Caco-2 (cell line): ENCODE data around the gene PPP1R2. TPM values are rescaled to one million over a fixed set of nuclear protein-coding genes. Genes with fewer than 3 reads are reported as not detected.

Source experiments
- BruUV-seq: library from RNA; stranded (reverse); fragments of 400-500 nt; replicated peaks from 2 replicates; lab custom pipeline; 2021; lab: Mats Ljungman, UMichigan
- CTCF ChIA-PET: fragments of 300-600 bp; sonication (Branson Sonifier 250); formaldehyde crosslinking; loops from one replicate; lab custom pipeline; 2022; ENCODE audit warnings: antibody characterized with exemption; lab: Charles Lee
- POLR2A ChIA-PET: fragments of 300-600 bp; sonication (Branson Sonifier 250); formaldehyde crosslinking; loops from one replicate; lab custom pipeline; 2022; ENCODE audit warnings: antibody characterized with exemption; lab: Charles Lee
- DNase-seq, 2 experiments: peaks; one replicate each; pipeline versions ENCODE4 v3.0.0 to v3.0.0-alpha.2; 2020 to 2022
- H3K27me3 ChIP-seq: replicated peaks from 2 replicates; pipeline ENCODE4 v1.6.0; 2011; ENCODE audit warnings: low read length; ENCODE audit not compliant: control insufficient read depth, insufficient read depth
- H3K36me3 ChIP-seq: 2 replicates; pipeline ENCODE4 v1.5.1; 2011; ENCODE audit warnings: low read length; ENCODE audit not compliant: control insufficient read depth, insufficient read depth
- H3K4me1 ChIP-seq: fragments of 250-450 bp; sonication (Bioruptor Pico); 2 replicates; pipeline ENCODE4 v1.5.1; 2020; ENCODE audit warnings: mild to moderate bottlenecking
- H3K4me3 ChIP-seq: 2 replicates; pipeline ENCODE4 v1.5.1; 2011; ENCODE audit warnings: low read depth, mild to moderate bottlenecking, control low read depth, low read length
- H3K9me3 ChIP-seq: fragments of 250-450 bp; sonication (Bioruptor Pico); 2 replicates; pipeline ENCODE4 v1.5.1; 2020; ENCODE audit warnings: mild to moderate bottlenecking, moderate library complexity
- H3K27ac Mint-ChIP-seq: one replicate; pipeline ENCODE4 v1.8.0; 2022; ENCODE audit warnings: mixed read lengths; ENCODE audit not compliant: unreplicated experiment
- H3K27me3 Mint-ChIP-seq: one replicate; pipeline ENCODE4 v1.8.0; 2022; ENCODE audit warnings: mixed read lengths; ENCODE audit not compliant: insufficient read depth, unreplicated experiment
- H3K36me3 Mint-ChIP-seq: one replicate; pipeline ENCODE4 v1.8.0; 2022; ENCODE audit warnings: mild to moderate bottlenecking, mixed read lengths; ENCODE audit not compliant: insufficient read depth, unreplicated experiment
- H3K4me1 Mint-ChIP-seq: one replicate; pipeline ENCODE4 v1.8.0; 2022; ENCODE audit warnings: low read depth, mixed read lengths; ENCODE audit not compliant: unreplicated experiment
- H3K4me3 Mint-ChIP-seq: one replicate; pipeline ENCODE4 v1.8.0; 2022; ENCODE audit warnings: mild to moderate bottlenecking, moderate library complexity, mixed read lengths; ENCODE audit not compliant: unreplicated experiment
- H3K9me3 Mint-ChIP-seq: one replicate; pipeline ENCODE4 v1.8.0; 2022; ENCODE audit warnings: mixed read lengths; ENCODE audit not compliant: unreplicated experiment
- CTCF ChIP-seq, 2 experiments: fragments of 200-600 bp in 1 of 2; IDR thresholded peaks; 1 replicate in 1 of 2; 2 replicates in 1 of 2; pipeline versions ENCODE4 v1.5.1 to v1.8.0; 2011 to 2022; ENCODE audit warnings: antibody characterized with exemption in 1 of 2, control low read depth in 1 of 2, inconsistent platforms in 1 of 2, low read depth in 1 of 2, low read length in 1 of 2, mild to moderate bottlenecking in 1 of 2, moderate library complexity in 1 of 2; ENCODE audit not compliant: insufficient read depth in 1 of 2, severe bottlenecking in 1 of 2, unreplicated experiment in 1 of 2
- intact Hi-C: fragments of 100-400 bp; cut with micrococcal nuclease; formaldehyde crosslinking; loops from one replicate; pipeline ENCODE4 v1.10.0; 2022; ENCODE audit not compliant: unreplicated experiment
- total RNA-seq: library from RNA; stranded (reverse); gene quantifications from 2 replicates; pipeline ENCODE4 v1.2.3, GENCODE V29; 2022

PPP1R2 gene
- total RNA-seq, 1 experiment from 2014 or later = 150 TPM

GRCh38 chr3:195466251-195466650 lies 76.9 kb downstream of the PPP1R2 start:
- DNase-seq = no peak
- H3K4me1 Mint-ChIP-seq = peaks cover under 1% of the 10 kb centered on the region
- intact Hi-C loops = no loop called here
- Histone ChIP-seq H3K9me3 (no peaks in the 10 kb centered on the region), H3K36me3 (no peaks in the 10 kb centered on the region), H3K27me3 (no peaks in the 10 kb centered on the region), H3K4me3 (no peak overlapping the region), H3K4me1 (no peaks in the 10 kb centered on the region)
- no TSS peak for BruUV-seq
- H3K4me3 Mint-ChIP-seq = no peak overlapping the region
- POLR2A ChIA-PET = no interaction called here
- TF ChIP-seq CTCF (IDR thresholded peaks at IDR 0.05; ENCODE audit: insufficient read depth in 1 of 2, low read depth in 1 of 2, low read length in 1 of 2, severe bottlenecking in 1 of 2, unreplicated experiment in 1 of 2) = no peak
- no peak overlapping the region for H3K27ac Mint-ChIP-seq
- H3K36me3 Mint-ChIP-seq = no peaks in the 10 kb centered on the region
- no peaks in the 10 kb centered on the region for H3K27me3 Mint-ChIP-seq
- peaks cover 17% of the 10 kb centered on the region for H3K9me3 Mint-ChIP-seq
- CTCF ChIA-PET = no interaction called here

Other genes with a start within 250 kb of the PPP1R2 start
- 39.9 and 42.9 TPM in 2 replicates for gene ACAP2, start 100.3 kb downstream of the PPP1R2 start, total RNA-seq
- 62.0 and 101 TPM in 2 replicates for gene APOD, start 40.6 kb upstream of the PPP1R2 start, total RNA-seq
- 0.88 and 1.9 TPM in 2 replicates for gene MUC20, start 177.7 kb upstream of the PPP1R2 start, total RNA-seq